DOHH2 (cell line): ENCODE results near the gene SLC2A9.

Experiments used
- H3F3A ChIP-seq: fragments of 200-600 bp; sonication (generic), shearing (Covaris generic); 2 replicates; pipeline ENCODE4 v1.6.0; 2016; ENCODE audit warnings: antibody characterized with exemption, mild to moderate bottlenecking; ENCODE audit not compliant: control insufficient read depth, insufficient read depth
- H3K27ac ChIP-seq: fragments of 200-600 bp; sonication (generic); 2 replicates; pipeline ENCODE4 v1.5.1; 2014; ENCODE audit warnings: low read depth, mild to moderate bottlenecking, low read length, moderate library complexity
- H3K27me3 ChIP-seq: fragments of 200-600 bp; sonication (generic); 2 replicates; pipeline ENCODE4 v1.6.1; 2014; ENCODE audit warnings: mild to moderate bottlenecking, low read length, mixed read lengths; ENCODE audit not compliant: control insufficient read depth
- H3K36me3 ChIP-seq: fragments of 200-600 bp; sonication (generic); 2 replicates; pipeline ENCODE4 v1.6.1; 2014; ENCODE audit warnings: mild to moderate bottlenecking, low read length, moderate library complexity, mixed read lengths; ENCODE audit not compliant: control insufficient read depth
- H3K4me1 ChIP-seq: fragments of 200-600 bp; sonication (generic); 2 replicates; pipeline ENCODE4 v1.6.1; 2014; ENCODE audit warnings: mild to moderate bottlenecking, low read length, mixed read lengths; ENCODE audit not compliant: control insufficient read depth
- H3K4me2 ChIP-seq: fragments of 200-600 bp; sonication (generic); 2 replicates; pipeline ENCODE4 v1.6.0; 2014; ENCODE audit warnings: mild to moderate bottlenecking, low read length, moderate library complexity
- H3K4me3 ChIP-seq: fragments of 200-600 bp; sonication (generic); 2 replicates; pipeline ENCODE4 v1.5.1; 2014; ENCODE audit warnings: mild to moderate bottlenecking, low read length, mixed read lengths
- H3K79me2 ChIP-seq: fragments of 200-600 bp; sonication (generic); 2 replicates; pipeline ENCODE4 v1.6.1; 2014; ENCODE audit warnings: mild to moderate bottlenecking, low read length, mixed read lengths; ENCODE audit not compliant: control insufficient read depth
- H3K9me2 ChIP-seq: fragments of 200-600 bp; sonication (generic); replicated peaks from 2 replicates; pipeline ENCODE4 v1.6.1; 2014; ENCODE audit warnings: mild to moderate bottlenecking, low read length, mixed read lengths; ENCODE audit not compliant: control insufficient read depth
- H3K9me3 ChIP-seq: fragments of 200-600 bp; sonication (generic); 2 replicates; pipeline ENCODE4 v1.6.1; 2014; ENCODE audit warnings: antibody characterized with exemption, low read length, mixed read lengths; ENCODE audit not compliant: control insufficient read depth, insufficient read depth
- H4K20me1 ChIP-seq: fragments of 200-600 bp; sonication (generic); 2 replicates; pipeline ENCODE4 v1.6.0; 2014; ENCODE audit warnings: low read depth, mild to moderate bottlenecking, antibody characterized with exemption, low read length, moderate library complexity; ENCODE audit not compliant: control insufficient read depth, insufficient read depth
- EZH2phosphoT487 ChIP-seq: fragments of 200-600 bp; sonication (generic); IDR thresholded peaks from 2 replicates; pipeline ENCODE4 v1.6.1; 2017; ENCODE audit warnings: borderline replicate concordance, mild to moderate bottlenecking, antibody characterized with exemption, low read length, moderate library complexity, mixed read lengths
- TF ChIP-seq, protein P1 (sequence below): fragments of 200-600 bp; sonication (generic); IDR thresholded peaks from one replicate; pipeline ENCODE4 v1.5.1; 2014; ENCODE audit warnings: antibody characterized with exemption, mild to moderate bottlenecking, low read depth, low read length; ENCODE audit not compliant: poor library complexity, severe bottlenecking

Gene SLC2A9

DNA sequence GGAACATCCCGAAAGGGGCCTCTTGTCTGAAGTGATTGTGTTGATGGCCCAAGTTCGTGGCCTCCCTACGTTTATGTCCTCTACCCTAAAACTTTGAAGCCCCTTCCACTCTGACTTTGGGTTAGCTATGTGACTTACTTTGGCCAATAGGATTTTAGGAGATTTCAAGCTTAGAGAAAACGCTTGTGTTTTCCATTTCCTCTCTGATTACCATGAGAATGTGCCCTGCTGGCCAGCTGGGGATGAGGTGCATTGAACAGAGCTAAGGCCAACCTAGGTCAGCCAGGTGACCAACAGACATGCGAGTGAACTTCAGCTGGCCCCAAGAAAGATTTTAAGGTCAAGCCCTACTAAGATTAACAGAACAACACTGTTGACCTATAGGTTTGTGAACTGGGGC is 82.4 kb downstream of the SLC2A9 start:
- Histone ChIP-seq H3K4me1 (no peaks in the 10 kb centered on the region), H3K79me2 (no peaks in the 10 kb centered on the region), H3K36me3 (no peaks in the 10 kb centered on the region), H3K9me2 (no peaks in the 10 kb centered on the region), H3K4me2 (no peak overlapping the region), H3K27me3 (no peaks in the 10 kb centered on the region), H3K27ac (no peak overlapping the region), H3K4me3 (no peak overlapping the region), H3F3A (no peaks in the 10 kb centered on the region), H4K20me1 (no peaks in the 10 kb centered on the region), H3K9me3 (no peaks in the 10 kb centered on the region)
- TF ChIP-seq, protein P1, sequence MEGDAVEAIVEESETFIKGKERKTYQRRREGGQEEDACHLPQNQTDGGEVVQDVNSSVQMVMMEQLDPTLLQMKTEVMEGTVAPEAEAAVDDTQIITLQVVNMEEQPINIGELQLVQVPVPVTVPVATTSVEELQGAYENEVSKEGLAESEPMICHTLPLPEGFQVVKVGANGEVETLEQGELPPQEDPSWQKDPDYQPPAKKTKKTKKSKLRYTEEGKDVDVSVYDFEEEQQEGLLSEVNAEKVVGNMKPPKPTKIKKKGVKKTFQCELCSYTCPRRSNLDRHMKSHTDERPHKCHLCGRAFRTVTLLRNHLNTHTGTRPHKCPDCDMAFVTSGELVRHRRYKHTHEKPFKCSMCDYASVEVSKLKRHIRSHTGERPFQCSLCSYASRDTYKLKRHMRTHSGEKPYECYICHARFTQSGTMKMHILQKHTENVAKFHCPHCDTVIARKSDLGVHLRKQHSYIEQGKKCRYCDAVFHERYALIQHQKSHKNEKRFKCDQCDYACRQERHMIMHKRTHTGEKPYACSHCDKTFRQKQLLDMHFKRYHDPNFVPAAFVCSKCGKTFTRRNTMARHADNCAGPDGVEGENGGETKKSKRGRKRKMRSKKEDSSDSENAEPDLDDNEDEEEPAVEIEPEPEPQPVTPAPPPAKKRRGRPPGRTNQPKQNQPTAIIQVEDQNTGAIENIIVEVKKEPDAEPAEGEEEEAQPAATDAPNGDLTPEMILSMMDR = no peak
- TF ChIP-seq EZH2phosphoT487 = no peak

DNA sequence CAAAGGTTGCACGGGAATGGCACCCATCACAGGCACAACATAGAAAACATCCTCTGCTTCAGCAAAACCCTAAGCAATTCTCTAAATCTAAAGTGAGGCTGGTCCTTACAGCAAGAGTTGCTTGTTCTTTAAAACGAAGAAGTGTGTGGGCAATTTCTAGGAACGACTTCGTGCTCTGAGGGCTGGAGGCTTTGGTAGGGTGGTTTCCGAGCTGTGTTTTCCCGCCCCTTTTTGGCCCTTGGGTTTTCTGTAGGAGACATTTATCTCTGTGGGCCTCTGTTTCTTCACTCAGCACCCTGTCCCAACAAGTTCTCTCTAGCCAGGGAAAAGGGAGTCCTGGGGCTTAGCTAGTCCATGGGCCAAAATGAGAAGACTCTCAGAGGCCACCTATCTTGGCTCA is 84.2 kb downstream of the SLC2A9 start:
- no peaks in the 10 kb centered on the region for H3K79me2 ChIP-seq

DNA sequence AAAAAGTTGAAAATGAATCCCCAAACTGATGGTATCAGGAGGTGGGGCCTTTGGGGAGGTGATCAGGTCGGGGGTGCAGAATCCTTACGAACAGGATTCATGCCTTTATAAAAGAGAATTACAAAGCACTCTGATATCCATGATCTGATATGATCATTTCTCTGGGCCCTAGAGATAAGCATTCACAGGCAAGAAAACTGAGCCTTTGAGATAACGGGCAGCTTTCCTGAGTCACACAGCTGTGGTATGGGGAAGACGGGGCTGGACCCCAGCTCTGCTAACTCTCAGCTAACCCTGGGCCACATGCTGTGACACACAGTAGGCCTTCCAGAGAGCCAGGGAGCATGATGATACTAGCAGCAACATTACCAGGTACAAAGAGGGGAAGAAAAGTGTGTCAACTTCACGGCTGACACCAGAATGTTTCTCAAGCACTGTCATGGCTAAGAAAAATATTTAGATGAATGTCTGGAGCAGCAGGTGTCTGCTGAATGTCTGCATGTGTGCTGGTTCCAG is 85.1 kb downstream of the SLC2A9 start:
- no peaks in the 10 kb centered on the region for H3F3A ChIP-seq
- H3K4me1 ChIP-seq = no peaks in the 10 kb centered on the region
- H3K27me3 ChIP-seq = no peaks in the 10 kb centered on the region
- no peak overlapping the region for H3K4me2 ChIP-seq
- no peaks in the 10 kb centered on the region for H4K20me1 ChIP-seq
- no peak overlapping the region for H3K27ac ChIP-seq
- H3K36me3 ChIP-seq = no peaks in the 10 kb centered on the region
- no peak for TF ChIP-seq EZH2phosphoT487
- TF ChIP-seq, protein P1 = no peak
- no peaks in the 10 kb centered on the region for H3K79me2 ChIP-seq
- no peaks in the 10 kb centered on the region for H3K9me3 ChIP-seq
- no peaks in the 10 kb centered on the region for H3K9me2 ChIP-seq
- H3K4me3 ChIP-seq = no peak overlapping the region

More for the DNA sequence above, 84.2 kb downstream of the SLC2A9 start:
- Histone ChIP-seq H3K36me3 (no peaks in the 10 kb centered on the region), H3K27me3 (no peaks in the 10 kb centered on the region), H3K4me2 (no peak overlapping the region), H3K4me3 (no peak overlapping the region), H3K9me3 (no peaks in the 10 kb centered on the region), H3K4me1 (no peaks in the 10 kb centered on the region), H4K20me1 (no peaks in the 10 kb centered on the region), H3F3A (no peaks in the 10 kb centered on the region), H3K27ac (no peak overlapping the region), H3K9me2 (no peaks in the 10 kb centered on the region)
- TF ChIP-seq, protein P1 = no peak
- no peak for TF ChIP-seq EZH2phosphoT487

DNA sequence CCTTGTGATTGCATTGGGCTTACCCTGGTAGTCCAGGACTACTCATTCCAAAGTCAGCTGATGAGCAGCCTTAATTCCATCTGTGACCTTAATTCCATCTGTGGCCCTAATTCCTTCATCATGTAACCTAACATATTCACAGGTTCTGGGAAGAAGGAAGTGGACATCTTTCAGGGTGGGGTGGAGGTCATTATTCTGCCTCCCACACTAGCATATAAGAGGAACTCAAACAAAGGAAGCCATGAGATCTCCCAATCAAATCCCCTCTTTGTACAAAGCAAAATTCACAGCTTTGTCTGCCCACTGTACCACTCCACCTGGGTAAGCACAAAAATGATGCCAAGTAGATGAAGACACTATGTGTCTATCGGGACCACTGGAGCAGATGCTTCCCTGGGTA is 87.3 kb downstream of the SLC2A9 start:
- TF ChIP-seq, protein P1 = no peak
- TF ChIP-seq EZH2phosphoT487 = no peak
- Histone ChIP-seq H3K4me2 (no peak overlapping the region), H3K27me3 (no peaks in the 10 kb centered on the region)

More for the DNA sequence above, 87.3 kb downstream of the SLC2A9 start:
- H3K9me2 ChIP-seq = no peaks in the 10 kb centered on the region
- no peaks in the 10 kb centered on the region for H3K79me2 ChIP-seq
- H4K20me1 ChIP-seq = no peaks in the 10 kb centered on the region
- H3K4me1 ChIP-seq = no peaks in the 10 kb centered on the region
- H3K27ac ChIP-seq = no peak overlapping the region
- H3K9me3 ChIP-seq = no peaks in the 10 kb centered on the region
- H3F3A ChIP-seq = no peaks in the 10 kb centered on the region
- H3K4me3 ChIP-seq = no peak overlapping the region
- H3K36me3 ChIP-seq = no peaks in the 10 kb centered on the region
